HepG2 (cell line): ENCODE measurements around the gene EGFL8. TPM values are rescaled to one million over a fixed set of nuclear protein-coding genes. Genes with fewer than 3 reads are reported as not detected.

Source experiments
- HES4 ChIP-seq: sonication (generic); formaldehyde crosslinking; IDR thresholded peaks from 2 replicates; pipeline ENCODE4 v1.9.0; 2021; ENCODE audit warnings: mild to moderate bottlenecking, missing genetic modification reagents, borderline replicate concordance
- NFYB ChIP-seq: sonication (generic); formaldehyde crosslinking; IDR thresholded peaks from 2 replicates; pipeline ENCODE4 v1.4.0; 2020; ENCODE audit warnings: missing genetic modification reagents
- PHF20 ChIP-seq: sonication (generic); formaldehyde crosslinking; IDR thresholded peaks from 2 replicates; pipeline ENCODE4 v1.5.0; 2020; ENCODE audit warnings: mild to moderate bottlenecking, missing genetic modification reagents
- POLR2A ChIP-seq, 2 experiments: IDR thresholded peaks; 2 replicates each; pipeline ENCODE4 v1.6.1; 2011; ENCODE audit warnings: low read depth in 2 of 2, low read length in 2 of 2, mild to moderate bottlenecking in 1 of 2, moderate library complexity in 1 of 2; ENCODE audit not compliant: insufficient read depth in 1 of 2
- POLR2G ChIP-seq: fragments of 200-400 bp; formaldehyde crosslinking; IDR thresholded peaks from 2 replicates; pipeline ENCODE4 v1.6.1; 2018; ENCODE audit warnings: mild to moderate bottlenecking, low read depth, low read length, moderate library complexity
- RBAK ChIP-seq: sonication (generic); formaldehyde crosslinking; IDR thresholded peaks from 2 replicates; pipeline ENCODE4 v1.5.1; 2020; ENCODE audit warnings: mild to moderate bottlenecking, missing genetic modification reagents
- SNRNP70 ChIP-seq: fragments of 200-400 bp; formaldehyde crosslinking; IDR thresholded peaks from 2 replicates; pipeline ENCODE4 v1.6.1; 2017; ENCODE audit warnings: mild to moderate bottlenecking, low read depth, low read length, moderate library complexity
- SYNCRIP ChIP-seq: fragments of 200-400 bp; formaldehyde crosslinking; IDR thresholded peaks from 2 replicates; pipeline ENCODE4 v1.6.1; 2018; ENCODE audit warnings: mild to moderate bottlenecking, low read depth, low read length; ENCODE audit not compliant: insufficient read depth
- TFAP4 ChIP-seq: sonication (generic); IDR thresholded peaks from 2 replicates; pipeline ENCODE4 v1.6.1; 2016; ENCODE audit warnings: low read depth, borderline replicate concordance
- TSC22D2 ChIP-seq: sonication (generic); formaldehyde crosslinking; IDR thresholded peaks from 2 replicates; pipeline ENCODE4 v1.5.1; 2020; ENCODE audit warnings: missing genetic modification reagents, mild to moderate bottlenecking, borderline replicate concordance
- ZBTB44 ChIP-seq: sonication (generic); formaldehyde crosslinking; IDR thresholded peaks from 2 replicates; pipeline ENCODE4 v1.4.0; 2020; ENCODE audit warnings: missing genetic modification reagents
- ZNF10 ChIP-seq: sonication (generic); formaldehyde crosslinking; IDR thresholded peaks from 2 replicates; pipeline ENCODE4 v1.4.0; 2020; ENCODE audit warnings: mild to moderate bottlenecking, low read depth, missing genetic modification reagents, borderline replicate concordance
- ZNF12 ChIP-seq: sonication (generic); formaldehyde crosslinking; IDR thresholded peaks from 2 replicates; pipeline ENCODE4 v1.5.0; 2020; ENCODE audit warnings: missing genetic modification reagents
- ZNF124 ChIP-seq: sonication (generic); formaldehyde crosslinking; IDR thresholded peaks from 2 replicates; pipeline ENCODE4 v1.4.0; 2020; ENCODE audit warnings: missing genetic modification reagents
- ZNF251 ChIP-seq: sonication (generic); formaldehyde crosslinking; IDR thresholded peaks from 2 replicates; pipeline ENCODE4 v1.9.0; 2021; ENCODE audit warnings: mild to moderate bottlenecking, missing genetic modification reagents
- ZNF329 ChIP-seq: sonication (generic); formaldehyde crosslinking; IDR thresholded peaks from 2 replicates; pipeline ENCODE4 v1.9.0; 2021; ENCODE audit warnings: low read depth, mild to moderate bottlenecking, missing genetic modification reagents
- ZNF720 ChIP-seq: sonication (generic); formaldehyde crosslinking; IDR thresholded peaks from 2 replicates; pipeline ENCODE4 v1.4.0; 2020; ENCODE audit warnings: missing genetic modification reagents
- ZSCAN20 ChIP-seq: sonication (generic); formaldehyde crosslinking; IDR thresholded peaks from 2 replicates; pipeline ENCODE4 v1.4.0; 2020; ENCODE audit warnings: missing genetic modification reagents, mild to moderate bottlenecking, borderline replicate concordance
- polyA plus RNA-seq, 8 experiments: library from polyadenylated mRNA; depleted of rRNA in 3 of 8; stranded (reverse) in 7 of 8; unstranded in 1 of 8; fragments of >200 nt; fragmentation: Illumina TruSeq in 4 of 8; extraction: Trizol in 4 of 8; gene quantifications; 2 replicates each; pipeline versions ENCODE4 v1.2.1 to v1.2.3, GENCODE V29; 2011 to 2016; ENCODE audit warnings: low read depth in 4 of 8, missing spikeins in 1 of 8, mixed read lengths in 1 of 8; ENCODE audit not compliant: insufficient read depth in 1 of 8
- total RNA-seq, 5 experiments: library from RNA; depleted of rRNA; stranded (reverse); fragments of >200 nt; fragmentation: Illumina TruSeq; extraction: Trizol; gene quantifications; 2 replicates each; pipeline ENCODE4 v1.2.3, GENCODE V29; 2016; ENCODE audit warnings: low read depth in 1 of 5
- TF ChIP-seq, protein P1 (sequence below): sonication (generic); formaldehyde crosslinking; IDR thresholded peaks from 2 replicates; pipeline ENCODE4 v1.5.0; 2020; ENCODE audit warnings: missing genetic modification reagents
- TF ChIP-seq, protein P2 (sequence below): sonication (generic); formaldehyde crosslinking; IDR thresholded peaks from 2 replicates; pipeline ENCODE4 v1.8.0; 2022; ENCODE audit warnings: missing genetic modification reagents, mild to moderate bottlenecking, moderate library complexity, borderline replicate concordance
- TF ChIP-seq, protein P3 (sequence below): sonication (generic); formaldehyde crosslinking; IDR thresholded peaks from 2 replicates; pipeline ENCODE4 v1.5.0; 2020; ENCODE audit warnings: missing genetic modification reagents, mild to moderate bottlenecking, borderline replicate concordance

Gene EGFL8
- total and polyA plus RNA-seq, 2 of the 13 experiments (the other 11 are each of a cell fraction or from before 2014, with no cell fraction given) = 10.0 to 11.5 TPM

GRCh38 chr6:32153564-32154513 lies 10.6 kb upstream of the EGFL8 start, which contains the start of gene PPT2 (continued):
- TF ChIP-seq, protein P1, sequence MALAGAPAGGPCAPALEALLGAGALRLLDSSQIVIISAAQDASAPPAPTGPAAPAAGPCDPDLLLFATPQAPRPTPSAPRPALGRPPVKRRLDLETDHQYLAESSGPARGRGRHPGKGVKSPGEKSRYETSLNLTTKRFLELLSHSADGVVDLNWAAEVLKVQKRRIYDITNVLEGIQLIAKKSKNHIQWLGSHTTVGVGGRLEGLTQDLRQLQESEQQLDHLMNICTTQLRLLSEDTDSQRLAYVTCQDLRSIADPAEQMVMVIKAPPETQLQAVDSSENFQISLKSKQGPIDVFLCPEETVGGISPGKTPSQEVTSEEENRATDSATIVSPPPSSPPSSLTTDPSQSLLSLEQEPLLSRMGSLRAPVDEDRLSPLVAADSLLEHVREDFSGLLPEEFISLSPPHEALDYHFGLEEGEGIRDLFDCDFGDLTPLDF = peak; percentile 52; the same call in 1 of the 2 replicates
- TF ChIP-seq, protein P2, sequence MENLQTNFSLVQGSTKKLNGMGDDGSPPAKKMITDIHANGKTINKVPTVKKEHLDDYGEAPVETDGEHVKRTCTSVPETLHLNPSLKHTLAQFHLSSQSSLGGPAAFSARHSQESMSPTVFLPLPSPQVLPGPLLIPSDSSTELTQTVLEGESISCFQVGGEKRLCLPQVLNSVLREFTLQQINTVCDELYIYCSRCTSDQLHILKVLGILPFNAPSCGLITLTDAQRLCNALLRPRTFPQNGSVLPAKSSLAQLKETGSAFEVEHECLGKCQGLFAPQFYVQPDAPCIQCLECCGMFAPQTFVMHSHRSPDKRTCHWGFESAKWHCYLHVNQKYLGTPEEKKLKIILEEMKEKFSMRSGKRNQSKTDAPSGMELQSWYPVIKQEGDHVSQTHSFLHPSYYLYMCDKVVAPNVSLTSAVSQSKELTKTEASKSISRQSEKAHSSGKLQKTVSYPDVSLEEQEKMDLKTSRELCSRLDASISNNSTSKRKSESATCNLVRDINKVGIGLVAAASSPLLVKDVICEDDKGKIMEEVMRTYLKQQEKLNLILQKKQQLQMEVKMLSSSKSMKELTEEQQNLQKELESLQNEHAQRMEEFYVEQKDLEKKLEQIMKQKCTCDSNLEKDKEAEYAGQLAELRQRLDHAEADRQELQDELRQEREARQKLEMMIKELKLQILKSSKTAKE (CRISPR knock-in tag) = no peak
- TF ChIP-seq HES4 (CRISPR knock-in tag) = no peak
- TF ChIP-seq RBAK (CRISPR knock-in tag) = no peak
- TF ChIP-seq ZNF720 (CRISPR knock-in tag) = 0 out of 2 replicates have a peak, but pooled peaks have one; percentile 7
- TF ChIP-seq POLR2G = peak; percentile 71
- peak; percentile 55; the same call in 1 of the 2 replicates for TF ChIP-seq ZNF12 (CRISPR knock-in tag)
- no peak; the same call in 1 of the 2 replicates for TF ChIP-seq ZNF251 (CRISPR knock-in tag)
- TF ChIP-seq ZSCAN20 = peak; percentile 85; the same call in 1 of the 2 replicates
- TF ChIP-seq SYNCRIP = no peak
- no peak; the same call in 1 of the 2 replicates for TF ChIP-seq ZBTB44 (CRISPR knock-in tag)
- TF ChIP-seq, protein P3, sequence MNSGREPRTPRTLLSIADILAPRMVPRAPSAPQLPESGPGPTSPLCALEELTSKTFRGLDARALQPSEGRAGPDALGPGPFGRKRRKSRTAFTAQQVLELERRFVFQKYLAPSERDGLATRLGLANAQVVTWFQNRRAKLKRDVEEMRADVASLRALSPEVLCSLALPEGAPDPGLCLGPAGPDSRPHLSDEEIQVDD (CRISPR knock-in tag) = no peak
- TF ChIP-seq ZNF124 (CRISPR knock-in tag) = peak; percentile 22; the same call in 1 of the 2 replicates
- TF ChIP-seq TFAP4 = peak; percentile 68; the same call in 1 of the 2 replicates
- TF ChIP-seq SNRNP70 = no peak
- TF ChIP-seq NFYB (CRISPR knock-in tag) = no peak
- no peak for TF ChIP-seq ZNF10
- peak; percentile 68 to 74 for TF ChIP-seq POLR2A (IDR thresholded peaks at IDR 0.05; ENCODE audit: insufficient read depth in 1 of 2, low read depth in 2 of 2, low read length in 2 of 2)
- TF ChIP-seq TSC22D2 (CRISPR knock-in tag) = 0 out of 2 replicates have a peak, but pooled peaks have one; percentile 18
- TF ChIP-seq PHF20 (CRISPR knock-in tag) = peak; percentile 85
- TF ChIP-seq ZNF329 (CRISPR knock-in tag) = 0 out of 2 replicates have a peak, but pooled peaks have one; percentile 1
